Peyer's patch (tissue), 4 donors: ENCODE results near the gene PRDM8.

Experiments used
- CTCF ChIP-seq, 6 experiments: fragments of 450-650 bp in 4 of 6; fragments of 200-600 bp in 2 of 6; sonication (generic) in 1 of 6; IDR thresholded peaks; one replicate each; pipeline ENCODE4 v1.5.1; 2017 to 2019; ENCODE audit warnings: antibody characterized with exemption in 6 of 6, mild to moderate bottlenecking in 3 of 6, moderate library complexity in 1 of 6
- POLR2A ChIP-seq, 2 donors: fragments of 450-650 bp; IDR thresholded peaks; one replicate each; pipeline ENCODE4 v1.5.1; 2017; ENCODE audit warnings: antibody characterized with exemption in 2 of 2, mild to moderate bottlenecking in 2 of 2, moderate library complexity in 2 of 2

- TF ChIP-seq CTCF (IDR thresholded peaks at IDR 0.05) (no peak), POLR2A (IDR thresholded peaks at IDR 0.05) (no peak)
These were observed 16.0 kb downstream of the PRDM8 start for GRCh38 chr4:80213117-80213815.
